HG03097 (cell line): Measurements from ENCODE around the gene DMD.
"Not testable (repeated sequence)": the region's sequence is repeated elsewhere in the genome, so short reads cannot be mapped to it uniquely, and the experiment has no call there.

Experiments
- ATAC-seq: cut with Tn5 transposase; IDR thresholded peaks from one replicate; pipeline ENCODE4 v1.9.1; 2021; ENCODE audit not compliant: unreplicated experiment, low FRiP score

The DMD gene

GRCh38 chrX:32137525-32137924, 1073.8 kb downstream of the DMD start:
- ATAC-seq: no peak

DNA sequence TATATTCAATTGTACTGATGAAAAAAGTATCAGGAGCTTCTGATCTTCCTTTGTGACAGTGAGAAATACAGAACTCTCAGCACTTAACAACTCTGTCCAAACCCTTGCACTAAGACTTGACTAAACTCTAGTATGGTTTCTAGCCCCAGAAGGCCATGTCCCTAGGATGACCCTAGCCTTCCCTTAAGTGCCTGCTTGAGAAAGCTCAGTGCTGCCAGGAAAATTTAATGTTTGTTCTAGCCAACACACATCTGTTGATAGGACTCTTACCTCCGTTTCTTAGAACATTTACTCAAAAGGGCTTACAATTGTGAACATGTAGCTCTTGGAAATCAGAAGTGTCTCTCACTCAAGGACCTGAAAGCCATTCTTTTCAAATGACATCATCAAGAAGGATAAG, 1084.4 kb downstream of the DMD start:
- no peak for ATAC-seq

- no peak for ATAC-seq
Observed at GRCh38 chrX:32118832-32119231, 1092.5 kb downstream of the DMD start.

DNA sequence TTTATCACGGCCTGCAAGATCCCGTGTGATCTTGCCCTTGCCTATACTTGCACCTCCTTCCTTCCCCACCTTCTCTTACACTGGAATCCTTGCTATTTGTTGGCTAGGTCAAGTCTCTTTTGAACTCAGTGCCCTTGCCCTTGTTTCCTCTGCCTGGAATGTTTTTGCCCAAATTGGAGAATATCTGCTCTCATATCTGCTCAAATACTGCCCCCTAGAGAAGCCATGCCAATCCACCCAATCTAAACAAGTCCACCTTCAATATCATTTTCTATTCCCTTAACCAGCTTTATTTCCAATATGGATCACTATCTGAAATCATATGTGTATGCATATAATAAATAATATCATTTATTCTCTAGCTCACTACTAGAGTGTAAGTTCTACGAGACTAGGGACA, 1095.3 kb downstream of the DMD start:
- ATAC-seq: no peak

DNA sequence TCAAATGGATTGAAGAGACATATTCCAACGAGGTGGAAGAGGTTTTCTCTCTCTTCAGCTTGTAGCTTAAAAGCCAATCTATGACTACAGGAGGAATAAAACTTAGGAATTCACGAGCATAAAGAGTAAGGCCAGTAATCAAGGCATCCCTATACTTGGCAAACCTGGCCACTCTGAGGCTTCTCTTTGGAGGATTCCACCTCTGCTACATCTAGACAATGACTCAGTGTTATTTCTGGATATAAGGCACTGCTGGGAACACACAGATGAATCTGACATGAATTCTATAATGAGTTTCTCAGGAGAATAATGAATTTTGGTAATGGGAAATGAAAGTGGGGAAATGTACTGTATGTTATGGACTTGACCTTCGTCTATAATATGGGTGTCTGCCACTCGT, 1123.7 kb downstream of the DMD start:
- no peak for ATAC-seq

- no peak for ATAC-seq
Observed at GRCh38 chrX:32084757-32085156, 1126.6 kb downstream of the DMD start.

GRCh38 chrX:32048285-32048684, 1163.1 kb downstream of the DMD start:
- ATAC-seq: no peak

DNA sequence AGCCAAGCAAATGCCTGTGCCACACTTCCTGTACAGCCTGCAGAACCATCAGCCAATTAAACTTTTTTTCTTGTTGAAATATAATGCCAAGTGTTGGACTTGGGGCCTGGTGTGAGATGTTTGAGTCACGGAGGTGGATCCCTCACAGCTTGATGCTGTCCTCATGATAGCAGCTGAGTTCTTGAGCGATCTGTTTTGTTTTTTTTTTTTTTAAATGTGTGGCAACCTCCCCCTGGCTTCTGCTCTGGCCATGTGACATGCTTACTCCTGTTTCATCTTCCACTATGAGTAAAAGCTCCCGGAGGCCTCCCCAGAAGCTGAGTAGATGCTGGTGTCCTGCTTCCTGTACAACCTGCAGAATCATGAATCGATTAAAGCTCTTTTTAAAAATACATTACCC, 1166.2 kb downstream of the DMD start:
- no peak for ATAC-seq

- no peak for ATAC-seq
Observed at GRCh38 chrX:32041181-32041580, 1170.2 kb downstream of the DMD start.

DNA sequence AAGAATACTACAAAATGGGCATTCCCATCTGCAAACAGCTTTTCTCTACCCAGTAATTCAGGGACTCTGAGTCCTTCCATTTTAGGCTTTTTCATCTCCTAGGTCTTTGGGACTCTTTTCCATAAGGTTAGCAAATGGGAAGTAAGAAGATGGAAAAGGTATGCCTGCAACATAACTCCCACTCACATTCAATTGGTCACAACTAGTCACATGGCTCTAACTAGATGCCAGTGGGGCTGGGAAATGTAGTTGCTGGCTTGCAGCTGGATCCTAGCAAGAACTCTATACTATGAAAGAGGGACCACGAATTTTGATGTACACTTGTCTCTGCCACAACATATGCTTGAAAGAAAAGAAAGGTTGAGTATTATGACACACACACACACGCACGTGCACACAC, 1184.6 kb downstream of the DMD start:
- ATAC-seq: no peak

GRCh38 chrX:32024072-32024471, 1187.3 kb downstream of the DMD start:
- ATAC-seq: no peak

DNA sequence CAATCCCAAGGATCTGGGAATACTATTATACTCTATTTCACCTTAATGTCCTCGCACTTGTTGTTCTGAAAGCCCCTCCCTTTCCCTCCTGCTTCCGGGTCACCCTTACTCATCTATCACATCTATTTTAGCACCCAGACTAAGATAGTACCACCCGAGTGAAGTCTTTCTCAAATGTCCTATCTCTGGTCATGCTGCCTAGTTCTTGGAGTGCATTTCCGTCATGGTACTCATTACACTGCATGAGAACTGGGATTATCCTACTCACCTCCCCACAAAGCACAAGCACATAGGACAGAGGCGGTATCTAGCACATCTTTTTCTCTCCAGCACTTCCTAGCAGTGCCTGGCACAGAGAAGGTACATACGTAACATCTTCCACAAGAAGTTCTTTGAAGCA, 1195.2 kb downstream of the DMD start:
- ATAC-seq: no peak

GRCh38 chrX:32010948-32011347, 1200.4 kb downstream of the DMD start:
- no peak for ATAC-seq

- no peak for ATAC-seq
Observed at GRCh38 chrX:32010212-32010611, 1201.1 kb downstream of the DMD start.

DNA sequence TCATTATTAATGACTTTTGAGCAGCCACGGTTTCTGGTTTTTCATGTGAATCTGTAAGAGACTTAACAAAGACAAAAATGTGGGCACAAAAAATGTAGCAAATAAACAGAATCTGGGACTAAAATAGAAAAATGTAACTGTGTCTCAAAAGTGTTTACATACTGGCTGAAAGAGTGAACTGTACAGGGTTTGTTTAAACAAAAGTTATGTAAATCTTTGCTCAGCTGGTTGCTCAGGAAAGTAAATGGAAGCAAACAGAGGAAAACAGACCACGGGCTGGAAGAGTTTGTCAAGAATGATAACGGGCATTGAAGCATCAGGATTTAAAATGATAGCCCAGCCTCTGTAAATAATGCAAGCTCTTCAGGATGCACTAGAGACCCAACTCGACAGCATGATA, 1217.7 kb downstream of the DMD start:
- no peak for ATAC-seq

DNA sequence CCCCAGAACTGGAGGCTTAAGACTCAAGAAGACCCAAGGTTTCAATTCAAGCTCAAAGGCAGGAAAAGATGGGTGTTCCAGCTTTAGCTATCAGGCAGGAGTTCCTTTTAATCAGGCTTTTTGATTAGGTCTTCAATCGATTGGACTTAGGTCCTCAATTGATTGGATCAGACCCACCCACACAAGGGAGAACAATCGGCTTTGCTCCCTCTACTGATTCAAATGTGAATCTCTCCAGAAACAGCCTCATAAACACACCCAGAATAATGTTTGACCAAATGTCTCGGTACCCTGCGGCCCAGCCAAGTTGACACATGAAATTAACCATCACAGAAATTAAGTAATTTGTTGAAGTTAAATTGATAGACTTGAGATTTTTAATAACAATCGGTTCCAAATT, 1222.4 kb downstream of the DMD start:
- ATAC-seq: no peak

DNA sequence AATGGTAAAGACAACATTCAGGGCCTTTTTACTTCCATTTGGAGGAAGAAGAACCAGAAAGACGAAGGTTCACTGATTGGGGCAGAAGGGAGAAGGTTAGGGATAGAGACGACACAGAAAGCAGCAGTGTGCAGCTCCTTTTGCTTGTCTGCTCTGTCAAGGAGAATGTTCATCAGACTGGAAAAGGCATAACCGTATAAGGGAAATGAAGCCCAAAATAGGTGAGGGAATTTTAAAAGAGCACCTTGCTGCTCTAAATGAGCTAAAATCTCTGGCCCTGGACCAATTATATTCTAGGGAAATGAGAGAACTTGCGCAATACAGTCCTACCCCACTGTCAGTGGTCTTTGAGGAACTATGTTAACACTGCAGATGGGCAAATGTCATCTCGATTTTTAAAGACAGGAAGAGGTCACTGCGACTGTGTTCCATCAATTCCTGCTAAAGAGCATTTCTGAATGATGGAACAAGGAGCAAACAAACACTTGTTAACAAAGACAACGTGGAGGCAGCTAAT, 1229.7 kb downstream of the DMD start:
- no peak for ATAC-seq

- no peak for ATAC-seq
Observed at GRCh38 chrX:31969714-31970113, 1241.6 kb downstream of the DMD start.

DNA sequence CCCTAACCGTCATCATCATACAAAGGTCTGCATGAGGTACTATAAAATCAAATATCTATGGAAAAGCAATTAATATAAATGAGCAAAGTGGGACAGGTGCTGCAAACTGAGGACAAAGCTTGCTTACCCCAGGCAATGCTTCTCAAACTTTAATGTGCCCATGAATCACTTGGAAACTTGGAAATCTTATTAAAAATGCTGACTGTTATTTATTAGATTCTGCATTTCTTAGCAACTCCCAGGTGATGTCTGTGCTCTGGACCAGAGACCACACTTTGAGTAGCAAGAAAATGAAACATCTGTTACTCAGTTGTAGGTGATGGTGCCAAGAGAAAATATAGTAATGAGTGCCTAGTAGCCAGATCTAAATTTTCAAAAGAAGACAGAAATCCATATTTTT, 1249.1 kb downstream of the DMD start:
- no peak for ATAC-seq

GRCh38 chrX:31934842-31935370, 1276.4 kb downstream of the DMD start:
- no peak for ATAC-seq

GRCh38 chrX:31934015-31934414, 1277.3 kb downstream of the DMD start:
- no peak for ATAC-seq

GRCh38 chrX:31932769-31933168, 1278.6 kb downstream of the DMD start:
- ATAC-seq: no peak

DNA sequence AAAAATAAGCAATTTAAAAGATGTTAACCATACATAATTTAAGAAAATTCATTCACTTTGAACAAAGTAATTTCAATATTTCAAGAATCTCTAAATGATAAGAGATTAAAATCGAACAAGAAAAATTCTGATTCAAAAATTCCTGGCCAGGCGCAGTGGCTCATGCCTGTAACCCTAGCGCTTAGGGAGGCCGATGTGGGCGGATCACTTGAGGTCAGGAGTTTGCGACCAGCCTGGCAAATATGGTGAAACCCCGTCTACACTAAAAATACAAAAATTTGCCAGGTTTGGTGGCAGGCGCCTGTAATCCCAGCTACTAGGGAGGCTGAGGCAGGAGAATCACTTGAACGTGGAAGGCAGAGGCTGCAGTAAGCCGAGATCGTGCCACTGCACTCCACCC, 1279.0 kb downstream of the DMD start:
- ATAC-seq: not testable (repeated sequence)
